SU-DHL-6 (cell line): ENCODE results near the gene TIMELESS.

Experiments used
- H2AFZ ChIP-seq: fragments of 200-600 bp; sonication (generic); 2 replicates; pipeline ENCODE4 v1.6.1; 2014; ENCODE audit warnings: low read depth, mild to moderate bottlenecking, moderate library complexity, mixed read lengths, antibody characterized with exemption, low read length; ENCODE audit not compliant: severe bottlenecking
- H3F3A ChIP-seq: fragments of 200-600 bp; shearing (Covaris generic); 2 replicates; pipeline ENCODE4 v1.6.0; 2016; ENCODE audit warnings: antibody characterized with exemption, mild to moderate bottlenecking; ENCODE audit not compliant: insufficient read depth
- H3K27ac ChIP-seq: fragments of 200-600 bp; sonication (generic); 2 replicates; pipeline ENCODE4 v1.5.1; 2016; ENCODE audit warnings: low read depth, mild to moderate bottlenecking, low read length, moderate library complexity, mixed read lengths
- H3K27me3 ChIP-seq: fragments of 200-600 bp; sonication (generic), shearing (Covaris generic); 2 replicates; pipeline ENCODE4 v1.6.0; 2014; ENCODE audit warnings: mild to moderate bottlenecking, low read length
- H3K36me3 ChIP-seq: fragments of 200-600 bp; sonication (generic); 2 replicates; pipeline ENCODE4 v1.6.1; 2014; ENCODE audit warnings: mild to moderate bottlenecking, low read length, mixed read lengths
- H3K4me2 ChIP-seq: fragments of 300-600, 200-600 bp; shearing (Covaris generic), sonication (generic); 2 replicates; pipeline ENCODE4 v1.6.0; 2014; ENCODE audit warnings: low read length, low read depth, mild to moderate bottlenecking; ENCODE audit not compliant: poor library complexity, severe bottlenecking
- H3K4me3 ChIP-seq: fragments of 200-600 bp; sonication (generic); 2 replicates; pipeline ENCODE4 v1.5.1; 2014; ENCODE audit warnings: antibody characterized with exemption, low read length, mild to moderate bottlenecking, mixed read lengths; ENCODE audit not compliant: insufficient read depth, poor library complexity, severe bottlenecking
- H3K79me2 ChIP-seq: fragments of 200-600 bp; sonication (generic); 2 replicates; pipeline ENCODE4 v1.6.1; 2014; ENCODE audit warnings: mild to moderate bottlenecking, low read length, moderate library complexity; ENCODE audit not compliant: insufficient read depth
- H3K9ac ChIP-seq: fragments of 200-600 bp; sonication (generic); 2 replicates; pipeline ENCODE4 v1.7.0; 2014; ENCODE audit warnings: mild to moderate bottlenecking, low read length
- H3K9me2 ChIP-seq: fragments of 200-600 bp; sonication (generic); replicated peaks from 2 replicates; pipeline ENCODE4 v1.6.1; 2014; ENCODE audit warnings: low read length; ENCODE audit not compliant: insufficient read depth
- H3K9me3 ChIP-seq: fragments of 200-600 bp; sonication (generic); 2 replicates; pipeline ENCODE4 v1.6.1; 2014; ENCODE audit warnings: low read length, mixed read lengths; ENCODE audit not compliant: insufficient read depth
- H4K20me1 ChIP-seq: fragments of 200-600 bp; sonication (generic); 2 replicates; pipeline ENCODE4 v1.6.1; 2014; ENCODE audit warnings: low read depth, mild to moderate bottlenecking, antibody characterized with exemption, low read length, moderate library complexity, mixed read lengths
- EZH2phosphoT487 ChIP-seq: fragments of 200-600 bp; sonication (generic), shearing (Covaris generic); conservative IDR thresholded peaks from 2 replicates; pipeline ENCODE4 v1.6.1; 2018; ENCODE audit warnings: mild to moderate bottlenecking, antibody characterized with exemption, low read length, moderate library complexity, mixed read lengths
- TF ChIP-seq, protein P1 (sequence below): fragments of 200-600 bp; sonication (generic); IDR thresholded peaks from one replicate; pipeline ENCODE4 v1.5.1; 2017; ENCODE audit warnings: antibody characterized with exemption, mild to moderate bottlenecking, low read length, moderate library complexity; ENCODE audit not compliant: insufficient read depth, poor library complexity, severe bottlenecking

The TIMELESS gene

GRCh38 chr12:56431850-56432249, 17.4 kb downstream of the TIMELESS start:
- Histone ChIP-seq H3F3A (no peaks in the 10 kb centered on the region), H3K36me3 (peaks cover 26% of the 10 kb centered on the region)

GRCh38 chr12:56431288-56431687, 17.9 kb downstream of the TIMELESS start:
- H3K27me3 ChIP-seq, result no peaks in the 10 kb centered on the region
- H4K20me1 ChIP-seq, result no peaks in the 10 kb centered on the region
- no peaks in the 10 kb centered on the region for H3F3A ChIP-seq
- H3K27ac ChIP-seq, result no peak overlapping the region
- H3K36me3 ChIP-seq, result peaks cover 26% of the 10 kb centered on the region
- no peak overlapping the region for H3K9ac ChIP-seq
- H3K4me3 ChIP-seq, result no peak overlapping the region
- H2AFZ ChIP-seq, result no peak overlapping the region
- H3K79me2 ChIP-seq, result peaks cover 24% of the 10 kb centered on the region
- H3K9me2 ChIP-seq, result no peaks in the 10 kb centered on the region
- TF ChIP-seq, protein P1, sequence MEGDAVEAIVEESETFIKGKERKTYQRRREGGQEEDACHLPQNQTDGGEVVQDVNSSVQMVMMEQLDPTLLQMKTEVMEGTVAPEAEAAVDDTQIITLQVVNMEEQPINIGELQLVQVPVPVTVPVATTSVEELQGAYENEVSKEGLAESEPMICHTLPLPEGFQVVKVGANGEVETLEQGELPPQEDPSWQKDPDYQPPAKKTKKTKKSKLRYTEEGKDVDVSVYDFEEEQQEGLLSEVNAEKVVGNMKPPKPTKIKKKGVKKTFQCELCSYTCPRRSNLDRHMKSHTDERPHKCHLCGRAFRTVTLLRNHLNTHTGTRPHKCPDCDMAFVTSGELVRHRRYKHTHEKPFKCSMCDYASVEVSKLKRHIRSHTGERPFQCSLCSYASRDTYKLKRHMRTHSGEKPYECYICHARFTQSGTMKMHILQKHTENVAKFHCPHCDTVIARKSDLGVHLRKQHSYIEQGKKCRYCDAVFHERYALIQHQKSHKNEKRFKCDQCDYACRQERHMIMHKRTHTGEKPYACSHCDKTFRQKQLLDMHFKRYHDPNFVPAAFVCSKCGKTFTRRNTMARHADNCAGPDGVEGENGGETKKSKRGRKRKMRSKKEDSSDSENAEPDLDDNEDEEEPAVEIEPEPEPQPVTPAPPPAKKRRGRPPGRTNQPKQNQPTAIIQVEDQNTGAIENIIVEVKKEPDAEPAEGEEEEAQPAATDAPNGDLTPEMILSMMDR, result no peak
- no peak for TF ChIP-seq EZH2phosphoT487
- H3K4me2 ChIP-seq, result no peak overlapping the region
- H3K9me3 ChIP-seq, result no peaks in the 10 kb centered on the region

More at GRCh38 chr12:56431850-56432249, 17.4 kb downstream of the TIMELESS start:
- Histone ChIP-seq H3K27me3 (no peaks in the 10 kb centered on the region), H3K79me2 (peaks cover 30% of the 10 kb centered on the region), H3K9ac (no peak overlapping the region), H3K9me3 (no peaks in the 10 kb centered on the region), H3K4me3 (no peak overlapping the region), H3K9me2 (no peaks in the 10 kb centered on the region), H3K27ac (no peak overlapping the region), H4K20me1 (no peaks in the 10 kb centered on the region), H2AFZ (no peak overlapping the region), H3K4me2 (no peak overlapping the region)
- TF ChIP-seq, protein P1, result no peak
- no peak for TF ChIP-seq EZH2phosphoT487

- Histone ChIP-seq H2AFZ (no peak overlapping the region), H3K9ac (no peak overlapping the region), H3K9me3 (no peaks in the 10 kb centered on the region), H3K4me3 (no peak overlapping the region), H3K27me3 (no peaks in the 10 kb centered on the region), H3F3A (no peaks in the 10 kb centered on the region), H3K27ac (no peak overlapping the region), H3K9me2 (no peaks in the 10 kb centered on the region), H3K4me2 (no peak overlapping the region), H3K79me2 (no peaks in the 10 kb centered on the region), H3K36me3 (peaks cover 35% of the 10 kb centered on the region), H4K20me1 (no peaks in the 10 kb centered on the region)
- TF ChIP-seq EZH2phosphoT487, result no peak
- TF ChIP-seq, protein P1, result no peak
Measured at GRCh38 chr12:56425940-56426438, 23.2 kb downstream of the TIMELESS start.
